Stimulated activated naive CD4-positive, alpha-beta T cell treated with Interleukin-2 at 50 U/mL for 16 hours (primary cell): ENCODE results near the gene ADGRL1.
"Not testable (repeated sequence)": the region's sequence is repeated elsewhere in the genome, so short reads cannot be mapped to it uniquely, and the experiment has no call there.

Experiments
- DNase-seq: peaks from one replicate; lab custom pipeline; 2025; lab: John Stamatoyannopoulos, UW

Gene ADGRL1

GRCh38 chr19:14205452-14206287 is at the start of gene ADGRL1:
TSS of gene ADGRL1 (minus strand) at chr19:14206169. CDS start at chr19:14183602, 22,567 bp downstream.
- DNase-seq, result peak; percentile 11

- not testable (repeated sequence) for DNase-seq
These were observed 49.3 kb upstream of the ADGRL1 start for GRCh38 chr19:14255316-14255715.

GRCh38 chr19:14253822-14254599 is 48.0 kb upstream of the ADGRL1 start:
- DNase-seq, result not testable (repeated sequence)

GRCh38 chr19:14252136-14252535 is 46.2 kb upstream of the ADGRL1 start:
- DNase-seq, result not testable (repeated sequence)

GRCh38 chr19:14250870-14251269 is 44.9 kb upstream of the ADGRL1 start:
- no peak for DNase-seq

GRCh38 chr19:14250315-14250714 is 44.3 kb upstream of the ADGRL1 start:
- DNase-seq, result not testable (repeated sequence)

GRCh38 chr19:14249891-14250290 is 43.9 kb upstream of the ADGRL1 start:
- not testable (repeated sequence) for DNase-seq

- not testable (repeated sequence) for DNase-seq
These were observed 43.2 kb upstream of the ADGRL1 start for GRCh38 chr19:14249012-14249754.

- DNase-seq, result peak; percentile 34
These were observed 42.6 kb upstream of the ADGRL1 start for GRCh38 chr19:14248578-14249011.

GRCh38 chr19:14247548-14248471 is 41.8 kb upstream of the ADGRL1 start:
- DNase-seq, result not testable (repeated sequence)

GRCh38 chr19:14247205-14247547 is 41.2 kb upstream of the ADGRL1 start:
- DNase-seq, result not testable (repeated sequence)

GRCh38 chr19:14244393-14244792 is 38.4 kb upstream of the ADGRL1 start:
- not testable (repeated sequence) for DNase-seq

- DNase-seq, result not testable (repeated sequence)
These were observed 37.7 kb upstream of the ADGRL1 start for GRCh38 chr19:14243718-14244117.

- no peak for DNase-seq
These were observed 31.3 kb upstream of the ADGRL1 start for GRCh38 chr19:14237014-14237941.

- DNase-seq, result not testable (repeated sequence)
These were observed 27.0 kb upstream of the ADGRL1 start for GRCh38 chr19:14232945-14233344.

- DNase-seq, result not testable (repeated sequence)
These were observed 22.6 kb upstream of the ADGRL1 start for GRCh38 chr19:14228446-14229071.

GRCh38 chr19:14226498-14226897 is 20.5 kb upstream of the ADGRL1 start:
- not testable (repeated sequence) for DNase-seq

GRCh38 chr19:14222886-14223285 is 16.9 kb upstream of the ADGRL1 start:
- no peak for DNase-seq

- DNase-seq, result peak; percentile 57
These were observed 15.4 kb upstream of the ADGRL1 start for GRCh38 chr19:14221345-14221744.
